ENCODE data around the gene HNRNPR. TPM values are rescaled to one million over a fixed set of nuclear protein-coding genes. Genes with fewer than 3 reads are reported as not detected.
"Not testable (repeated sequence)": the region's sequence is repeated elsewhere in the genome, so short reads cannot be mapped to it uniquely, and the experiment has no call there.

Gene HNRNPR
- total RNA-seq, 5 donors from 2014 or later (not counting 1 experiment from before 2014, with no cell fraction given) = 98.2 to 122 (median 109) TPM

DNA sequence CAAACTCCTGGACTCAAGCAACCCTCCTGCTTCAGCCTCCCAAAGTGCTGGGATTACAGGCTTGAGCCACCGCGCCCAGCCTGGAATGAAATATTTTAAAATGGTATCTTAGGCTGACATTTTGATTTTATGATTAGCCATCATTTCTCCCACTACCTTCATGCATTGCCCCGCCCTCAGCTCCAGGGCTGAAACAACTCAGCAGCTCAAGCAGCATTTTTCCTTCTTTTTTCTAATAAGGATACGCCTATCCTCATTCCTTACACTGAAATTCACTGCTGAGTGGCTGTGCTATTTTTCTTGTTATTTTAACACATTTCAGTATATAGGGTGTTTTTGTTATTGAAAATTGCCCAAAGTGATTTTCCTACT, 70.0 kb downstream of the HNRNPR start:
- ATAC-seq (replicated peaks in 1 of 4) = no peak
- no peaks in the 10 kb centered on the region for H3K9me3 Mint-ChIP-seq
- no peaks in the 10 kb centered on the region for H3K4me1 Mint-ChIP-seq
- no peaks in the 10 kb centered on the region for H3K9me3 ChIP-seq
- H3K27ac Mint-ChIP-seq = no peak overlapping the region
- peaks cover 27 to 49% of the 10 kb centered on the region in 2 donors for H3K27me3 Mint-ChIP-seq
- H3K27ac ChIP-seq (ENCODE audit: low read length) = no peak overlapping the region
- H3K4me3 Mint-ChIP-seq = no peak overlapping the region
- H3K27me3 ChIP-seq (replicated peaks in 1 of 2; ENCODE audit: control insufficient read depth in 2 of 2, extremely low read depth in 1 of 2, insufficient read depth in 2 of 2, low read length in 1 of 2) = peaks cover 0 to 35% of the 10 kb centered on the region in 2 experiments
- no peaks in the 10 kb centered on the region for H3K4me1 ChIP-seq (ENCODE audit: control insufficient read depth in 1 of 2, extremely low read depth in 1 of 2, insufficient read depth in 2 of 2, low read length in 2 of 2)
- H3K36me3 ChIP-seq (ENCODE audit: control insufficient read depth in 2 of 2, extremely low read depth in 1 of 2, insufficient read depth in 1 of 2, low read length in 1 of 2) = no peaks in the 10 kb centered on the region
- H3K4me3 ChIP-seq (ENCODE audit: control insufficient read depth in 1 of 2, extremely low read depth in 1 of 2, low read length in 1 of 2) = no peak overlapping the region
- 50% methylated on average over 1 of the region's 4 CpGs for WGBS (ENCODE audit: insufficient coverage)
- DNase-seq = no peak
- peaks cover 2% of the 10 kb centered on the region for H3K36me3 Mint-ChIP-seq
- ChIA-PET CTCF (no interaction called here), POLR2A (no interaction called here)

DNA sequence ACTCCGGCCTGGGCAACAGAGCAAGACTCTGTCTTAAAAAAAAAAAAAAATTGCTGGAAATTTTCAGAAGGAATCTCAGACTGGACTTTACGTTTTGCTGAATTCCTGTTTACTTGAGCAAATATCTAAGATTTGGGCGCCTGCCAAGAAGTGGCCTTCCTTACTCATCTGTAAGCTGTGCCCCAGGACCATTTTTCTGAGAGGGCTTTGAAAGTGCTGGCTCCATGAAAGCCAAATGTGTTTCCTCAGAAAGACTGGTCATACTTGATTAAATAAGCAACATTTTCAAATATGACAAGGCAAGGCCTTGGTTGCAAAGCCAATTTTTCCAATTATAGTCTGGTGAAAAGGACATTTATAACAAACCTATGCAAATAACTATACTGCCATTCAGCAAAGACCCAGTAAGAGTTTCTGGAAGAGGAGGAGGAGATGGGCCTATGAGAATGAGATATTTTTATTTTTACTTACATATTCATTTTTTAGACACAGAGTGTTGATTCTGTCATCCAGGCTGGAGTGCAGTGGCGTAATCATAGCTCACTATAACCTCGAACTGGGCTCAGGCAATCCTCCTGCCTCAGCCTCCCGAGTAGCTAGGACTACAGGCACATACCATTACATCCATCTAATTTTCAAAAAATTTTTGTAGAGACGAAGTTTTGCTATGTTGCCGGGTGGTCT, 70.5 kb downstream of the HNRNPR start:
- Mint-ChIP-seq H3K4me3 (no peak overlapping the region), H3K4me1 (no peaks in the 10 kb centered on the region)
- no peak for ATAC-seq (replicated peaks in 1 of 4)

GRCh38 chr1:23263380-23263887, 80.7 kb downstream of the HNRNPR start:
- DNase-seq (no peak), ATAC-seq (replicated peaks in 1 of 4) (no peak)
- WGBS (ENCODE audit: insufficient coverage) = 63% methylated on average over 1 of the region's 3 CpGs
- Mint-ChIP-seq H3K9me3 (no peaks in the 10 kb centered on the region), H3K4me1 (no peaks in the 10 kb centered on the region), H3K4me3 (no peak overlapping the region), H3K27me3 (no peaks in the 10 kb centered on the region), H3K27ac (no peak overlapping the region), H3K36me3 (no peaks in the 10 kb centered on the region)
- Histone ChIP-seq H3K9me3 (no peaks in the 10 kb centered on the region), H3K4me3 (ENCODE audit: control insufficient read depth in 1 of 2, extremely low read depth in 1 of 2, low read length in 1 of 2) (no peak overlapping the region), H3K4me1 (ENCODE audit: control insufficient read depth in 1 of 2, extremely low read depth in 1 of 2, insufficient read depth in 2 of 2, low read length in 2 of 2) (no peaks in the 10 kb centered on the region), H3K27ac (ENCODE audit: low read length) (no peak overlapping the region), H3K27me3 (replicated peaks in 1 of 2; ENCODE audit: control insufficient read depth in 2 of 2, extremely low read depth in 1 of 2, insufficient read depth in 2 of 2, low read length in 1 of 2) (peaks cover 0 to 5% of the 10 kb centered on the region in 2 experiments), H3K36me3 (ENCODE audit: control insufficient read depth in 2 of 2, extremely low read depth in 1 of 2, insufficient read depth in 1 of 2, low read length in 1 of 2) (no peaks in the 10 kb centered on the region)
- ChIA-PET CTCF (no interaction called here), POLR2A (no interaction called here)

More for the DNA sequence above, 70.5 kb downstream of the HNRNPR start:
- Histone ChIP-seq H3K36me3 (ENCODE audit: control insufficient read depth in 2 of 2, extremely low read depth in 1 of 2, insufficient read depth in 1 of 2, low read length in 1 of 2) (no peaks in the 10 kb centered on the region), H3K27me3 (replicated peaks in 1 of 2; ENCODE audit: control insufficient read depth in 2 of 2, extremely low read depth in 1 of 2, insufficient read depth in 2 of 2, low read length in 1 of 2) (peaks cover 0 to 35% of the 10 kb centered on the region in 2 experiments), H3K4me3 (ENCODE audit: control insufficient read depth in 1 of 2, extremely low read depth in 1 of 2, low read length in 1 of 2) (no peak overlapping the region), H3K4me1 (ENCODE audit: control insufficient read depth in 1 of 2, extremely low read depth in 1 of 2, insufficient read depth in 2 of 2, low read length in 2 of 2) (no peaks in the 10 kb centered on the region), H3K9me3 (no peaks in the 10 kb centered on the region), H3K27ac (ENCODE audit: low read length) (no peak overlapping the region)
- POLR2A ChIA-PET = no interaction called here
- H3K27me3 Mint-ChIP-seq = peaks cover 31 to 54% of the 10 kb centered on the region in 2 donors
- CTCF ChIA-PET = no interaction called here
- no peaks in the 10 kb centered on the region for H3K9me3 Mint-ChIP-seq
- H3K36me3 Mint-ChIP-seq = no peaks in the 10 kb centered on the region
- 89% methylated on average over 4 of the region's 8 CpGs for WGBS (ENCODE audit: insufficient coverage)
- no peak for DNase-seq
- no peak overlapping the region for H3K27ac Mint-ChIP-seq

- H3K36me3 Mint-ChIP-seq; H3K9me3 ChIP-seq; ATAC-seq (replicated peaks in 1 of 4); H3K27ac ChIP-seq (ENCODE audit: low read length); H3K4me1 ChIP-seq (ENCODE audit: control insufficient read depth in 1 of 2, extremely low read depth in 1 of 2, insufficient read depth in 2 of 2, low read length in 2 of 2); H3K4me3 Mint-ChIP-seq; H3K4me1 Mint-ChIP-seq; H3K4me3 ChIP-seq (ENCODE audit: control insufficient read depth in 1 of 2, extremely low read depth in 1 of 2, low read length in 1 of 2); H3K36me3 ChIP-seq (ENCODE audit: control insufficient read depth in 2 of 2, extremely low read depth in 1 of 2, insufficient read depth in 1 of 2, low read length in 1 of 2); DNase-seq; CTCF ChIA-PET; H3K9me3 Mint-ChIP-seq; POLR2A ChIA-PET; H3K27me3 ChIP-seq (replicated peaks in 1 of 2; ENCODE audit: control insufficient read depth in 2 of 2, extremely low read depth in 1 of 2, insufficient read depth in 2 of 2, low read length in 1 of 2); H3K27ac Mint-ChIP-seq; H3K27me3 Mint-ChIP-seq: not testable (repeated sequence)
- WGBS (ENCODE audit: insufficient coverage) = 83% methylated on average over 1 of the region's 2 CpGs
These were observed 86.0 kb downstream of the HNRNPR start for GRCh38 chr1:23258082-23258481.

GRCh38 chr1:23257371-23257770, 86.7 kb downstream of the HNRNPR start:
- H3K4me3 ChIP-seq (ENCODE audit: control insufficient read depth in 1 of 2, extremely low read depth in 1 of 2, low read length in 1 of 2); H3K27ac Mint-ChIP-seq; H3K27me3 Mint-ChIP-seq; POLR2A ChIA-PET; CTCF ChIA-PET; H3K36me3 ChIP-seq (ENCODE audit: control insufficient read depth in 2 of 2, extremely low read depth in 1 of 2, insufficient read depth in 1 of 2, low read length in 1 of 2); H3K27me3 ChIP-seq (replicated peaks in 1 of 2; ENCODE audit: control insufficient read depth in 2 of 2, extremely low read depth in 1 of 2, insufficient read depth in 2 of 2, low read length in 1 of 2); H3K9me3 Mint-ChIP-seq; H3K27ac ChIP-seq (ENCODE audit: low read length); H3K4me1 Mint-ChIP-seq; H3K4me3 Mint-ChIP-seq; H3K36me3 Mint-ChIP-seq; H3K9me3 ChIP-seq; H3K4me1 ChIP-seq (ENCODE audit: control insufficient read depth in 1 of 2, extremely low read depth in 1 of 2, insufficient read depth in 2 of 2, low read length in 2 of 2); DNase-seq; ATAC-seq (replicated peaks in 1 of 4): not testable (repeated sequence)
- WGBS (ENCODE audit: insufficient coverage) = 100% methylated on average over 9 of the region's 34 CpGs

Other genes with a start within 250 kb of the HNRNPR start
- gene LUZP1, start 175.4 kb downstream of the HNRNPR start, total RNA-seq = 10 to 100 TPM; 18.8 to 24.8 (median 19.7) TPM
- not detected for gene HTR1D, start 126.8 kb downstream of the HNRNPR start, total RNA-seq
- gene ZNF436, start 25.6 kb upstream of the HNRNPR start, total RNA-seq = 1 to 10 TPM; 4.6 to 9.8 (median 9.3) TPM
- 10 to 100 TPM; 16.1 to 39.9 (median 32.4) TPM for gene TCEA3, start 80.5 kb upstream of the HNRNPR start, total RNA-seq
- gene ASAP3, start 139.9 kb upstream of the HNRNPR start, total RNA-seq = 1 to 10 TPM; 1.2 to 2.8 (median 2.1) TPM
- gene E2F2, start 186.9 kb upstream of the HNRNPR start, total RNA-seq = 1 to 10 TPM; 1.7 to 3.1 (median 2.5) TPM
- 10 to 100 TPM; 20.7 to 99.7 (median 81.3) TPM for gene ID3, start 215.2 kb upstream of the HNRNPR start, total RNA-seq

Data from T-cell (primary cell).